Cerebellar nuclear complex (tissue), 1 donor: ENCODE measurements around the gene FBXO3.
"Not testable (repeated sequence)": the region's sequence is repeated elsewhere in the genome, so short reads cannot be mapped to it uniquely, and the experiment has no call there.

Source experiments
- DNase-seq, 2 experiments: peaks; one replicate each; lab custom pipeline; 2025; lab: John Stamatoyannopoulos, UW

FBXO3 gene

DNA sequence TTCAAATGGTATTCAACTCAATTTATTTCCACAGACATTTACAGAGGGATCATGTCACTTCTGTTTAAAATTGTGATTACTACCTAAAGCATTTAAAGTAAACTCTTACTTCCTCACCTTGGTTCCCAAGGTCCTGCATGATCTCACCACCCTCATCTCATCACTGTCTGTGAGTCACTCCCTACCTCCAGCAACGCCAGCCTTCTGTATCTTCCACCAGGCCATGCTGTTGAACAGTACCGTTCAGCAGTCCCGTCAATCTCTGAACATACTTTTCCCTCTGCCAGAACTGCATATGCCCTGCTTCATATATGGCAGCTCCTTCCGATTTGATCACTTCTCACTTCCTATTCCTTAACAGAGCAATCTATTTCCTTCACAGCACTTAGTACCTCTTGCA lies 2.0 kb downstream of the FBXO3 start:
- DNase-seq: no peak

DNA sequence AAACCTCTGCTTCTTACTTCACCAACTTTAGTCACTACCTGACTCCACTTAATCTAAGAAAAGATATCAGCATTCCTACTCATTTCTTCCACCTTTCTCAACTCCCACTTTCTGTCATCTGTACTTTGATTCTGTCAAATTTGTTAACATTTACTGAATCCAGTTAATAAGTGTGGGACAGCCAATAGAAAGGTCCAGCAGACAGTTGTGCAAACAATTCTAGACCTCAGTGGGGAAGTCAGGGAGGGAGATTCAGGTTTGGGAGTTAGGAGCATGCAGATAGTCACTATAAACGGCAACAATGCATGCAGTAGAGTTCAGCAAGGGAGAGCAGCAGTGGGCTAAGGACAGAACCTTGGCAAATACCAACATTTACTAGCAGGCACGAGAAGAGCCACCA lies 4.1 kb downstream of the FBXO3 start:
- no peak for DNase-seq

DNA sequence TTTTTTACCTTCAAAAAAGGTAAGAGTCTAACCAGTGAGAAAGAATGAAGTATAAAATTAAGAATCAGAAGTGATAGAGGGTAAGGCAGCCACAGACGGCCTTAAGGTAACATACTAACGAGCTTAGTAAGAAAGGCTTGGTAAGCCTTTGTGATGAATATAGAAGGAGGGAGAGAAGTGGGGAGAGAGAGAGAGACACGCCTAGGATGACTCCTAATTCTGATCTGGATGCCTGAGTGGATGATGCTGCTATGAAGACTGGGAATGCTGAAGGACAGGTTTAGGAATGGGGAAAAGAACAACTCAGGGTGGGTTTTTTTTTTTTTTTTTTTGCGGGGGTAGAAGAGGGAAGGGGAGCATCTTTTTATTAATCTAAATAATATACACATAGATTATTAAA lies 4.8 kb downstream of the FBXO3 start:
- no peak for DNase-seq

DNA sequence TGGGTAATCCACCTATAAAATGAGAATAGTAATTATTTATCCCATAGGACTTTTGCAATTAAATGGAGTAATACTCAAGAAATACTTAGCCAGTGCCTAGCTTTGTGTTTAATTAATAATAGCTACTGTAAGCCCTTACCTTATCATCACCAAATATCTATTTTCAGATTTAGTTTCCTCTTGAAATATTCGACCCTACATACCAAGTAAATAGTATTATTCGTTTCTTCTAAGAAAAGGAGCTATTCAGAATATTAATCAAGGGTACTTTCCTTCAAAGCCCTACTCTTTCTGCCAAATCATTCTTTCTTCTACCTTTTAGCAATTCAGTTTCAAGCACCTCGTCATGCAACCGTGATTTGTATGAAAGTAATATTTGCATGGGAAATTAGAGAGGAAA lies 6.7 kb downstream of the FBXO3 start:
- DNase-seq: no peak

DNA sequence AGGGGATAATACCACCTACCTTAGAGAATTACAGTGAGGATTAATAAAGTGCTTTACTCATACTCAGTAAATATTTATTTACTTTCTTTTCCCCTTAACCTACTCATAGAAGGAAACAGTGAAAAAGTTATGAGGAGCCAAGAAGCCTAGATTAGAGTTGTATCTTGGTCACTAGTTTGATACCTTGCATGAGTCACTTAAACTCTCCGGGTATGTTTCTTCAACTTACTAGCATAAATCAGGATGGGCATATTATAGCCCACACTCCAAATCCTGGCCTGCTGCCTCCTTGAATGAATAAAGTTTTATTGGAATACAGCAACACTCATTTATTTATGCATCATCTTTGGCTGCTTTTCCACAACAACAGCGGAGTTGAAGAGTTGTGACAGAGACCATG lies 8.2 kb downstream of the FBXO3 start:
- DNase-seq: no peak

DNA sequence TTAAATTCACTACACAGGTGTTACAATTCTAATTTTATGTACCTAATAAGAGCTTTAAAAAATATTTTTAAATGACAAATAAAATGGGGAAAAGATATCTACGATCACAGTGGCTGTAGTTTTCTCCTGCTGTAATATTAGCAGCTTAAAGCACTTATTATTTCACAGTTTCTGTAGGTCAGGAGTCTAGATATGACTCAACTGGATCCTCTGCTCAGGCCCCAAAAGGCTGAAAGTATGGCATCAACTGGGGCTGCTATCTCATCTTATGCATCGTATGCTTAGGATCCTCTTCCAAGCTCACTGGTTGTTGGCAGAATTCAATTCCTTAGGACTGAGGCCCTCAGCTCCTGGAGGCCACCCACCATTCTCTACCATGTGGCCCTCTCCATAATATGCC lies 12.8 kb downstream of the FBXO3 start:
- DNase-seq: no peak

- no peak for DNase-seq
Measured at GRCh38 chr11:33753304-33753967, 20.9 kb downstream of the FBXO3 start.

DNA sequence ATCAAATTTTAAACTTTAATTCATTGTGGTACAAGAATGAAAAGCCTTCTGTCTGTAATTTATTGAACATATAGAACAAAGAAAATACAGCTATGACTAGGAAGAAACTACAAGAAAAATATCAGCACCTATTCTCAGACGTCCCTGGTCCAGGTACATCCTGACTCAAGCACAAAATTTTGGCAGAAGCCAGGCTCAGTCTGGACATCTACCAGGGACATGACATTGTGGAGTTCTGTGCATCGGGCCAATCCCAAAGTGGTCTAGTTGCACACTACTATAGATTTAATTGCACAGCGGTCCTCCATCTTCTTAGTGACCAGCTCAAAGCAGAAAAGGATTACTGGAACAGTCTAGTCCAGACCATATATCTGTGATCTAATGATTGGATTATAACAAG lies 22.4 kb downstream of the FBXO3 start:
- DNase-seq: no peak

- no peak for DNase-seq
Measured at GRCh38 chr11:33747979-33748378, 26.3 kb downstream of the FBXO3 start.

GRCh38 chr11:33743291-33743690 lies 31.0 kb downstream of the FBXO3 start:
- DNase-seq: no peak

DNA sequence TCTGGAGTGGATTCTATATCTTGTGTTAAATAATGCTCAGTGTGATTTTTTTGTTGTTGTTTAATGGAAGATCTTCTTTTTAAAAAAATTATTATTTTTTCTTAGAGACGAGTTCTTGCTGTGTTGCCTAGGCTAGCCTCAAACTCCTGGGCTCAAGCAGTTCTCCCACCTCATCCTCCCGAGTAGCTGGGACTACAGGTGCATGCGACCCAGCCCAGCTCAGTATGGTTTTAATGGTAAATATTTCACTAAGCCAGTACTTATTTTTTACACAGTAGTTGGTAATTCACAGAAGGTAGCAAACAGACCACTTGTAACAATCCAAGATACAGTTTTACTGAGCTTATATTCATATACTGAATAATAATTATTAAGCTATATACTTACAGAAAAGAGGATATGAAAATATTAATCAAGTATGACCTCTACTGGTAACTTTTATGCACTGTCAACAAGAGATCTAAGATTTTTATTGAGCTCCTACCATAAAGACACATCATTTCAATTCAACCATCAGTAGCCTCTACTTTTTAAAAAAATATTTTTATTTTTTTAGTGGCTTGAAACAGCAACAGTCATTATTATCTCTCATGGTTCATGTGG lies 32.0 kb downstream of the FBXO3 start:
- DNase-seq: no peak

- DNase-seq: no peak
Measured at GRCh38 chr11:33741806-33742205, 32.5 kb downstream of the FBXO3 start.

- no peak for DNase-seq
Measured at GRCh38 chr11:33737362-33737821, 36.9 kb downstream of the FBXO3 start.

DNA sequence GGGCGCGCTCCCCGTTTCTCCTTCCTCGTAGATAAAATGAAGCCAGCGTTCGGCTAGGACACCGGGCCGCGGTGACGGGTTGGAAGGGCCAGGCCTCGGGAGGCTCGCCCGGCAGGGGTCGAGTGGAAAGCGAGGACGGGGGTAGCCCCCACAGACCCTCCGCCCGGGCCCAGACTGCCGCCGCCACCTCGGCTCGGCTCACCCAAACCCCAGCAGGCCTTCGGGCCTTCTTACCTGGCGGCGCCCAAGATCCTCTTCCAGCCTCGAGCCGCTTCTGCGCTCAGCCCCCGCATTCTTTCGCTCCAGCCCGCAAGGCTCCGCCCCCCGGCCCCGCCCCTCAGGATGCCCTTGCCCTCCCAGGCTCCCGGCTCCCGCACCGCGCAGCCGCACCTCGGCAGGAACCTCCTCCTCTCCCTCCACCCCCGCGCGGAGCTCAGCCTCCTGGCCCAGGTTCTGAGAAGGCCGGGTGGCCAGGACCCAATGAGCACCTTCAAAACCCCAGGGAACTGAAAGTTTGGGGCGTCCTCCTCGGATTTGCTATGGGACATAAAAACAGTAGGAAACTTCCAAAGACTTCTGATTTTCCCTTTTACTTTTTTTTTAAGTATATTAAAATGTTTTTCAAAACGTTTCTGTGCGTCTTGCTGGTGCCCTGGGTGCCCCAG lies 38.0 kb downstream of the FBXO3 start, which contains the start of gene CD59:
TSS of gene CD59 (minus strand) at position 276 of the 665 bp plus-strand sequence. CDS start 13,978 bp downstream, outside the sequence.
- DNase-seq: peak; percentile 61 to 87

- DNase-seq: no peak
Measured at GRCh38 chr11:33735271-33736147, 38.8 kb downstream of the FBXO3 start.

- peak in 1 of 2 experiments; percentile 61 for DNase-seq
Measured at GRCh38 chr11:33734441-33735270, 39.7 kb downstream of the FBXO3 start.

DNA sequence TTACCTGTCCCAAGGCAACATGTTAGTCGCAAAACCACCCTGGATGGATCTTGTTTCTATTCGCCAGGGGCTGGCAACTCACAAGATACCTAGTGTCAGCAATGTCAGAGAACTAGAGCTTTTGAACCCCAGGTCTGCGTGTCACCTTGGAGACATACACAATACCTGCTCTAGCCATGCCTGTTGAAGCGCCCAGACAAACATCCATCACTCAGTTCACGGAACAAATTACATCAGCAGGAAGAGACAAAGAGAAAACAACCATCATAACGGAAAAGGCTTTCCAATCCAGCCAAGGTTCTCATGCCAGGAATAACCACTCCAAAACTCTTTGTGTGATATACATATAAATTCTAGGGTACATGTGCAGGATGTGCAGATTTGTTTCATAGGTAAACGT lies 40.3 kb downstream of the FBXO3 start:
- DNase-seq: no peak

- no peak for DNase-seq
Measured at GRCh38 chr11:33731723-33732531, 42.4 kb downstream of the FBXO3 start.

DNA sequence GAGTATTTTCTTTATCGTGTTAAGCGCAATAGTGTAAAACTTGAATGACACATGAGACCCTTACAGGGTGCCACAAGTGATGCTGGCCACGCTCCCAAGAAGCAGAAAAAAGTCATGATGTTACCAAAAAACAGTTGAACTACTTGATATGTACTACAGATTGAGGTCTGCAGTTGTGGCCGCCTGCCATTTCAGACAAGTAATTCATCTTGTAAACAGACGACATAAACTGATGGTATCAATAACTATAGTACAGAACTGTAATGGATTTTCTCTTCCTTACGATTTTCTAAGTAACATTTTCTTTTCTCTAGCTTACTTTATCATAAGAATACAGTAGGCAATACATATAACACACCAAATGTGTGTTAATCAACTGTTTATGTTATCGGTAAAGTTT lies 43.6 kb downstream of the FBXO3 start:
- DNase-seq: no peak

- DNase-seq: not testable (repeated sequence)
Measured at GRCh38 chr11:33729072-33729664, 45.2 kb downstream of the FBXO3 start.
